Fibroblast of lung (primary cell): ENCODE results near the gene FJX1.

ENCODE experiments used
- EZH2 ChIP-seq: IDR thresholded peaks from 2 replicates; pipeline ENCODE4 v1.5.1; 2012; ENCODE audit warnings: low read length, control low read depth, mild to moderate bottlenecking; ENCODE audit errors: missing control alignments
- TF ChIP-seq, protein P1 (sequence below), 2 donors: IDR thresholded peaks in 1 of 2; conservative IDR thresholded peaks in 1 of 2; 1 replicate in 1 of 2; 2 replicates in 1 of 2; pipeline ENCODE4 v1.5.1; 2011 to 2012; ENCODE audit warnings: low read length in 2 of 2, control low read depth in 1 of 2, inconsistent platforms in 1 of 2, low read depth in 1 of 2, mild to moderate bottlenecking in 1 of 2

DNA sequence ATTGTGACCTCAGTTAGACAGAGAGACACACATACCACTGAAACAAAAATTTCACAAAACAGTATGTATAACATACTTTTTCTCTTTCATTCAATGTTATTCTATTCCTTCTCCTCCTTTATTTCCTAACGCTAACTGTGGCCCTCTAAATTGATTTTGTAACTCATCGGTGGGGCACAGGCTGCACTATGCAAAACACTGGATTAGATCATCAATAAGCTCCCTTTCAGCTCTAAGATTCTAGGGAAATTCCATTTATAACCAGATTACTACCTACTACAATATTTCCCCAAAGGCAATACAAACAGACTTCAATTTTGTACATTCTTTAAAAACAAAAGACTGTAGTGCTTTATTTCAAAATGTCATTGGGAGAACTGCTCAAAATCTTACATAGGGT lies 6.1 kb downstream of the FJX1 start:
- TF ChIP-seq, protein P1, sequence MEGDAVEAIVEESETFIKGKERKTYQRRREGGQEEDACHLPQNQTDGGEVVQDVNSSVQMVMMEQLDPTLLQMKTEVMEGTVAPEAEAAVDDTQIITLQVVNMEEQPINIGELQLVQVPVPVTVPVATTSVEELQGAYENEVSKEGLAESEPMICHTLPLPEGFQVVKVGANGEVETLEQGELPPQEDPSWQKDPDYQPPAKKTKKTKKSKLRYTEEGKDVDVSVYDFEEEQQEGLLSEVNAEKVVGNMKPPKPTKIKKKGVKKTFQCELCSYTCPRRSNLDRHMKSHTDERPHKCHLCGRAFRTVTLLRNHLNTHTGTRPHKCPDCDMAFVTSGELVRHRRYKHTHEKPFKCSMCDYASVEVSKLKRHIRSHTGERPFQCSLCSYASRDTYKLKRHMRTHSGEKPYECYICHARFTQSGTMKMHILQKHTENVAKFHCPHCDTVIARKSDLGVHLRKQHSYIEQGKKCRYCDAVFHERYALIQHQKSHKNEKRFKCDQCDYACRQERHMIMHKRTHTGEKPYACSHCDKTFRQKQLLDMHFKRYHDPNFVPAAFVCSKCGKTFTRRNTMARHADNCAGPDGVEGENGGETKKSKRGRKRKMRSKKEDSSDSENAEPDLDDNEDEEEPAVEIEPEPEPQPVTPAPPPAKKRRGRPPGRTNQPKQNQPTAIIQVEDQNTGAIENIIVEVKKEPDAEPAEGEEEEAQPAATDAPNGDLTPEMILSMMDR (conservative IDR thresholded peaks at IDR 0.05 in 1 of 2, IDR thresholded peaks at IDR 0.05 in 1 of 2; ENCODE audit: low read depth in 1 of 2, low read length in 2 of 2): no peak
- no peak for TF ChIP-seq EZH2
